ENCODE measurements around the gene ANTXR2.

The ANTXR2 gene

DNA sequence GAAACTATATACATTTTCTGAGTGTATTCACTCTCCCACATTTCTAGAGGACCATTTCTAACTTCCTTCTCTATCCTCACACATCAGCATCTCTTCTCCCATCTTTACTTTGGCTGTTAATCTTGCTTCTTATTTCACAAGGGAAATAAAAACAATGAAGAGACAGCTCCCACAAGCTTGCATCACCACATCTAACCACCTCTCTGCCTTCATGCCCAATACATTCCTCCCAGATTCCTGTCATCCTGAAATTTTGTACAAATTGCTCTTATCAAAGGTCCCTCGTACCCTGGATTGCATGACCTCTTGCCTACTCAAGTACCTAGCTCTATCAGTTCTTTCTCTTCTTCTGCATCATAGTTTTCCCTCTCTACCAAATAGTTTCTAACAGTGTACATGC is 215.2 kb downstream of the ANTXR2 start:
- no peak for DNase-seq

DNA sequence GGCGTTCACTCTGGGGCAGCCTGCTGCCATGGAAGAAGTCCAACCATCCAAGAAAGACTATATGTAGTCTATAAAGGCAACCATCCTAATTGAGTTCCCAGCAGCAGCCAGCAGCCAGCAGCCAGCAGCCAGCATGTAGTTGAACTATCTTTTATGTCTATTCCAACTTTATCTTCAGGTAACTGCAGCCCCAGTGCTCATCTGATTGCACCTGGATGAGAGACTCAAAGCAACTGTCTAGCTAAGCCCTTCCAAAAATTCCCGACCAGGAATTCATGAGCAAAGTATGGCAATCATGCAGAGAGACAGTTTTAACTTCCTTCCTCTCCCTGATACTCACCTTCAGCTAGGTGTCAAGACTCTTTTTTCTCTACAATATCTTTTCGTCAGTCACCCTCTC is 216.8 kb downstream of the ANTXR2 start:
- no peak for DNase-seq

DNA sequence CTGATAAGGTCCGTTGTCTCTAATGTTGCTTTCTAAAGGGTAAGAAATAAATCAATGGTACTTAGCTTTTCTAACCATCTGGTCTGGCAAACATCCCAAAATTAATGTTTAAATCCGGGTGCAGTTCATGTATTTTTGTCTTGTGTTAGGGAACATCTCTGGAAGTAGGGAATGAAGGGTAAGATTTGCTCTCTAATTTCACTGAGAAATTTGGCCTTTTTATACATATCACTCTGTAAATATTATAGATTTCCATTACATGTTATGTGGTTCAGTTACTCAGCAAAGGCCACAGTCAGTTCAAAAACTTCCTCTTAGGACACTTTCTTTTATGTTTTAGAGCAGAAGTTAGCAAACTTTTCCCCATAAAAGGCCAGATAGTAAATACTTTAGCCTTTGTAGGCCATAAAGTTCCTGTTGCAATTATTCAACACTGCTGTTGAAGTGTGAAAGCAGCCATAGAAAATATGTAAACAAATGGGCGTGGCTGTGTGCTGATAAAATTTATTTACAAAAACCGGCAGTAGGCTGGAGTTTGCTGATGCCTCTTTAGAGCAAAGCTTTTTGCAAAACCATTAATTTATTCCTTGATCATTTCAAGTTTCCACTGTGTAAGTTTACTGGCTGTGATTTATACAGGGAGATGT is 218.1 kb downstream of the ANTXR2 start:
- peak; percentile 1 to 35 for DNase-seq

DNA sequence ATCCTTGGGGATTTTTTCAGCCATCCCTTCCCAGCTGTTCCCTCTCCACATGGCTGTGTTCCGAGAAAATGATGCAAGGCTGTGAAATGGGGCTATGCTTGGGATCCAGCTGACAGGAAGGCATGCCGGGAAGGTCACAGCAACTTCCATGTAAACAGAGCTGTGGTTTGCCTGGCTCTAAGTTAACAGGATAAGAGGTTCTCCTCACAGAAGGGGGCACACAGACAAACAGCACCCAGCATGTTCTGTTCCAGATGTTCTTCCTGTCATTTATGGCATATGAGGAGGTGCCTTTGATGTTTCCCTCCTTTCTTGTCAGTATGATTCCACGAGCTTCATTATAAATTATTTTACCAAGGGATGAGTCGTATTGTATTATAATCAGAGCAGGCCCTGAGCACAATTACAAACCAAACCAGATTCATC is 220.7 kb downstream of the ANTXR2 start:
- DNase-seq = no peak

DNA sequence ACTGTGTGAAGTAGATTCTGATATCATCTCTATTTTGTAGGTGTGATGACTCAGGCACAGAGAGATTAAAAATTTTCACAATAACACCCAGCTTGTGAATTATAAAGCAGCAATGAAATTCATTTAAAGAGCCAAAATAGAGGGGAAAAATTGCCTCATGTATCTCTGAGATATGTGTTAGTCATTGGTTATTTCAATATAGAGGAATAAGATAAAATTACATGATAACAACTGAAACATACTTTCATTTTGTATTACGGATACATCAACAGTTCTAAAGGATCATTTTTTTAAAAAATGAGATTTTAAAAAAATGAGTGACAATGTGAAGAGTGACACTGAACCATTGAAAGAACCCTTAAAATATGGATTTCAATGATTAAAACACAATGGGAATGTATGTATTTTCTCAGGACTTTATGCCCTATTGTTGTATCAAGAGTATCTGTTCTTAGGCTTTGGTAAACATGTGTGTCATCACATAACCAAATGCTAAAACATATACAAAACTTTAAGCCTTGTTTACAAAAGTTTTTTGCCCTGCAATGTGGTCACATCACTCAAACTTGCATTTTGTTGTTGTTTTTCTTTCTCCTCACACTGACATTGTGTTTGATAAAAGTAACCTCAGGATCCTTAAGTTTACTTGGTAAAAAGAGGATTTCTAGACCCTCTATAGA is 221.3 kb downstream of the ANTXR2 start:
- no peak for DNase-seq

All from inflammatory macrophage (primary cell).